ENCODE measurements around the gene CCDC57.
A peak's percentile ranks its signal among the peaks of the same experiment; 100 is the strongest.

Gene CCDC57

GRCh38 chr17:82229698-82230608, 17.3 kb upstream of the CCDC57 start:
- DNase-seq (ENCODE audit: low read depth in 2 of 2) = peak in 1 of 2 donors; percentile 37
- H3K4me3 ChIP-seq (replicated peaks in 1 of 2; ENCODE audit: low read depth in 2 of 2, low read length in 2 of 2) = peak overlapping the region; percentile 78 to 88
- TF ChIP-seq CTCF (IDR thresholded peaks at IDR 0.05; ENCODE audit: low read depth, low read length) = no peak

GRCh38 chr17:82228842-82229697, 16.4 kb upstream of the CCDC57 start, which contains the start of gene SLC16A3:
TSS of gene SLC16A3 (plus strand) at chr17:82229042. CDS start at chr17:82236009, 6,967 bp downstream.
- peak within 1 kb of the TSS; percentile 78 to 88 for H3K4me3 ChIP-seq (replicated peaks in 1 of 2; ENCODE audit: low read depth in 2 of 2, low read length in 2 of 2)
- TF ChIP-seq CTCF (IDR thresholded peaks at IDR 0.05; ENCODE audit: low read depth, low read length) = no peak
- DNase-seq (ENCODE audit: low read depth in 2 of 2) = peak; percentile 77 to 88

GRCh38 chr17:82228278-82228841, 15.7 kb upstream of the CCDC57 start:
- peak in 1 of 2 donors; percentile 26 for DNase-seq (ENCODE audit: low read depth in 2 of 2)
- TF ChIP-seq CTCF (IDR thresholded peaks at IDR 0.05; ENCODE audit: low read depth, low read length) = no peak
- peak overlapping the region; percentile 33 to 54 for H3K4me3 ChIP-seq (replicated peaks in 1 of 2; ENCODE audit: low read depth in 2 of 2, low read length in 2 of 2)

GRCh38 chr17:82227629-82228277, 15.1 kb upstream of the CCDC57 start:
- peak overlapping the region in 1 of 2 donors; percentile 54 for H3K4me3 ChIP-seq (replicated peaks in 1 of 2; ENCODE audit: low read depth in 2 of 2, low read length in 2 of 2)
- no peak for TF ChIP-seq CTCF (IDR thresholded peaks at IDR 0.05; ENCODE audit: low read depth, low read length)
- DNase-seq (ENCODE audit: low read depth in 2 of 2) = peak in 1 of 2 donors; percentile 8

- TF ChIP-seq CTCF (IDR thresholded peaks at IDR 0.05; ENCODE audit: low read depth, low read length) = no peak
- no peak overlapping the region for H3K4me3 ChIP-seq (replicated peaks in 1 of 2; ENCODE audit: low read depth in 2 of 2, low read length in 2 of 2)
- no peak for DNase-seq (ENCODE audit: low read depth in 2 of 2)
Measured at GRCh38 chr17:82226809-82227628, 14.4 kb upstream of the CCDC57 start.

All from cardiac fibroblast (primary cell).